ENCODE measurements around the gene SPTLC3. TPM values are rescaled to one million over a fixed set of nuclear protein-coding genes. Genes with fewer than 3 reads are reported as not detected.
"Not testable (repeated sequence)": the region's sequence is repeated elsewhere in the genome, so short reads cannot be mapped to it uniquely, and the experiment has no call there.

SPTLC3 gene
- total RNA-seq, 1 donor from 2014 or later = 0.41 TPM

DNA sequence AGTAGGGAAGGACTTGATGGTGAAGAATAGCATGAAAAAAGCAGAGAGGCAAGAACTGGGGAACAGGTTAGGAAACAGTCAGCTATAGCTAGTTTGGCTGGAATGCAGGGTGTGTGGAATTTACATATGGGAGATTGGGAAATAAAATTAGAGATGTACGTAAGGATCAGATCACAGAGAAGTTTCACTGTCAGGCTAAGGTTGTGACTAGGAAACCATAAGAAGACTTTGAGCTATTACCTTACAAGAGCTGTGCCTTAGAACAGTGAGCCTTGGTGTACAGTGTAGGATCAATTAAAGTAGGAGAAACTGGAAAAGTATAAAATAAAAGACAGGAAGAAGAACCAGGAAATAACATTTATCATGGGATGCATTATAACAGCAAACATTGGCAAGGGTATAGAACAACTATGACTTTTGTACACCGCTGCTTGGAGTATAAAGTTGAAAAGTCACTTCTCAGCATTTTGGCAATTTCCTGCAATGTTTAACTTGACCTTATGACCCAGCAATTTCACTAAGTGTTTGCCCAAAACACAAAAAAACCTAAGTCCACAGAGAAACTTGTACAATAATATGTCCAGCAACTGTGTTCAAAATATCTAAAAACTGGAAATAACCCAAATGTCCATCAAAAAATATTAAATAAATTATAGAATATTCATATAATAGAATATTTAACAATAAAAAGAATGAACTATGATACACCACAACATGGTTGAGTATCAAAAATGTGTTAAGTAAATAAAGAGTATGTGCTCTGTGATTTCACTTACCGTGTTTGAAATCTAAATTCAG is 31.2 kb upstream of the SPTLC3 start:
- Mint-ChIP-seq H3K27me3 (ENCODE audit: unreplicated experiment) (no peaks in the 10 kb centered on the region), H3K36me3 (ENCODE audit: low read depth, unreplicated experiment) (no peaks in the 10 kb centered on the region), H3K4me1 (ENCODE audit: unreplicated experiment) (no peaks in the 10 kb centered on the region), H3K9me3 (ENCODE audit: unreplicated experiment) (no peaks in the 10 kb centered on the region), H3K27ac (ENCODE audit: unreplicated experiment) (no peak overlapping the region), H3K4me3 (ENCODE audit: unreplicated experiment) (no peak overlapping the region)
- no peak for DNase-seq (ENCODE audit: low spot score)
- TF ChIP-seq, protein P1, sequence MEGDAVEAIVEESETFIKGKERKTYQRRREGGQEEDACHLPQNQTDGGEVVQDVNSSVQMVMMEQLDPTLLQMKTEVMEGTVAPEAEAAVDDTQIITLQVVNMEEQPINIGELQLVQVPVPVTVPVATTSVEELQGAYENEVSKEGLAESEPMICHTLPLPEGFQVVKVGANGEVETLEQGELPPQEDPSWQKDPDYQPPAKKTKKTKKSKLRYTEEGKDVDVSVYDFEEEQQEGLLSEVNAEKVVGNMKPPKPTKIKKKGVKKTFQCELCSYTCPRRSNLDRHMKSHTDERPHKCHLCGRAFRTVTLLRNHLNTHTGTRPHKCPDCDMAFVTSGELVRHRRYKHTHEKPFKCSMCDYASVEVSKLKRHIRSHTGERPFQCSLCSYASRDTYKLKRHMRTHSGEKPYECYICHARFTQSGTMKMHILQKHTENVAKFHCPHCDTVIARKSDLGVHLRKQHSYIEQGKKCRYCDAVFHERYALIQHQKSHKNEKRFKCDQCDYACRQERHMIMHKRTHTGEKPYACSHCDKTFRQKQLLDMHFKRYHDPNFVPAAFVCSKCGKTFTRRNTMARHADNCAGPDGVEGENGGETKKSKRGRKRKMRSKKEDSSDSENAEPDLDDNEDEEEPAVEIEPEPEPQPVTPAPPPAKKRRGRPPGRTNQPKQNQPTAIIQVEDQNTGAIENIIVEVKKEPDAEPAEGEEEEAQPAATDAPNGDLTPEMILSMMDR (IDR thresholded peaks at IDR 0.05; ENCODE audit: unreplicated experiment) = no peak

DNA sequence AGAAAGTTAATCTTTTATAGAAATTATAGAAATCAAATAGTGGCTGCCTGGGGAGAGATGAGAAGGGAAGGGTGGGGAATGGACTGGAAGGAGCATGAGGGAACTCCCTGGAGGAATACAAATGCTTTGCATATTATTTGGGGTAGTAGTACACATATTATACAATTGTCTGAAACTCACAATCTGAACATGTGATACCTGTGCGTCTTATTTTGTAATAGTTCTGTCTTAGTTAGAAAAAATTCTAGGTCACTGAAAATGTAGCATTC is 30.7 kb upstream of the SPTLC3 start:
- no peak overlapping the region for H3K4me3 Mint-ChIP-seq (ENCODE audit: unreplicated experiment)
- no peaks in the 10 kb centered on the region for H3K9me3 Mint-ChIP-seq (ENCODE audit: unreplicated experiment)
- no peaks in the 10 kb centered on the region for H3K36me3 Mint-ChIP-seq (ENCODE audit: low read depth, unreplicated experiment)

DNA sequence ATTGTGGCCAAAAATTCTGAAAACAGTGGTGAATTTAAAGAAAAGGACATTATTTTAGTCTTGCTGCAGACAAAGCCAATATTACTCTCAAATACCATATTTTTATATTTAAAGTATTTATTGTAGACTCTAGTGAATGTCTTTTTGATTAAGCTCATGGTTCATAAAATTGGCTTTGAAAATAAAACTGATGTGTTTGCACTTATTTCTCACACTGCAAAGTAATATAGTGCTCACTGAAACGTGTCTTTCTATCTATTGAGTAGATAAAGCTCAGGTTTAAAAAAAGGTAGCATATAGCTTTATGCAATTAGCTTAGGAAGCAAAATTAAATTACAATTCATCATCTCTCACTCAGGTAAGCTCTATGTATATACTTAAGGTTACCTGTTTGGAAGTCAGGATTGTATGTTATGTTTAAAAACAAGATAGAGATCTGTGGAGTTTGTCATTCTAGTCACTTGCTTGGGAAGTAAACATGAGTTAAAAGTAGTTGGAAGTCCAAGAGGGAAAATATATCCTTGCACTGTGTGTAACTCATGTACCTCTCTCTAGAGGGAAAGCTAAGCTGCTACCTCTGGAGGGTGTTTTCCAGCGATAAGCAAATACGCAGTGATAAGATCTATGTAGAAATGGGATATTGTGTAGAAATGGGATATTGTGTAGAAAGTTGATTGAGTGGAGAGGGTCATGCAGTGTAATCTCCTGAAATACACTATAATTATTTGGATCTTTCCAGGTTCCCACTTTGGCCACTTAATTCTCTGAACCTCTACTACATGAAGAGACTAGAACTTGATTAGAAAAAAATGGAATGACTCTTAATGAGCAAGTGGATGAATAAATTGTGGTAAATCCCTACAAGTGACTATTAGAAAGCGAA is 29.9 kb upstream of the SPTLC3 start:
- no peaks in the 10 kb centered on the region for H3K36me3 Mint-ChIP-seq (ENCODE audit: low read depth, unreplicated experiment)
- no peaks in the 10 kb centered on the region for H3K4me1 Mint-ChIP-seq (ENCODE audit: unreplicated experiment)
- H3K27ac Mint-ChIP-seq (ENCODE audit: unreplicated experiment) = no peak overlapping the region
- DNase-seq (ENCODE audit: low spot score) = no peak
- TF ChIP-seq, protein P1 (IDR thresholded peaks at IDR 0.05; ENCODE audit: unreplicated experiment) = no peak
- H3K27me3 Mint-ChIP-seq (ENCODE audit: unreplicated experiment) = no peaks in the 10 kb centered on the region
- no peaks in the 10 kb centered on the region for H3K9me3 Mint-ChIP-seq (ENCODE audit: unreplicated experiment)
- no peak overlapping the region for H3K4me3 Mint-ChIP-seq (ENCODE audit: unreplicated experiment)

More for the DNA sequence above, 30.7 kb upstream of the SPTLC3 start:
- Mint-ChIP-seq H3K4me1 (ENCODE audit: unreplicated experiment) (no peaks in the 10 kb centered on the region), H3K27me3 (ENCODE audit: unreplicated experiment) (no peaks in the 10 kb centered on the region), H3K27ac (ENCODE audit: unreplicated experiment) (no peak overlapping the region)
- no peak for DNase-seq (ENCODE audit: low spot score)
- TF ChIP-seq, protein P1 (IDR thresholded peaks at IDR 0.05; ENCODE audit: unreplicated experiment) = no peak

DNA sequence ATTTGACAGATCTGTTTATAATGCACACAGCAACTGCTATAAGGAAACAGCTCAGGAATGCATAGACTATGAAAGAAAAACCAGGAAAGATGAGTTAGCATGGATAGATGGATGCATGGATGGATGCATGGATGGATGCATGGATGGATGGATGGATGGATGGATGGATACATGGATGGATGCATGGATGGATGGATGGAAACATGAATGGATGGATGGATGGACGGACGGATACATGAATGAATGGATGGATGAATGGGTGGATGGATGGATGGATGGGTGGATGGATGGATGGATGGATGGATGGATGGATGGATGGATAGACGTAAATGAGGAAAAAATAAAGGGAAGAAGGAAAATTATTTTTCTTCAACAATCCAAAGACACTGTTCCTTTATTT is 29.1 kb upstream of the SPTLC3 start:
- H3K9me3 Mint-ChIP-seq (ENCODE audit: unreplicated experiment); H3K27me3 Mint-ChIP-seq (ENCODE audit: unreplicated experiment); H3K4me3 Mint-ChIP-seq (ENCODE audit: unreplicated experiment); H3K4me1 Mint-ChIP-seq (ENCODE audit: unreplicated experiment); DNase-seq (ENCODE audit: low spot score); H3K27ac Mint-ChIP-seq (ENCODE audit: unreplicated experiment); H3K36me3 Mint-ChIP-seq (ENCODE audit: low read depth, unreplicated experiment): not testable (repeated sequence)

DNA sequence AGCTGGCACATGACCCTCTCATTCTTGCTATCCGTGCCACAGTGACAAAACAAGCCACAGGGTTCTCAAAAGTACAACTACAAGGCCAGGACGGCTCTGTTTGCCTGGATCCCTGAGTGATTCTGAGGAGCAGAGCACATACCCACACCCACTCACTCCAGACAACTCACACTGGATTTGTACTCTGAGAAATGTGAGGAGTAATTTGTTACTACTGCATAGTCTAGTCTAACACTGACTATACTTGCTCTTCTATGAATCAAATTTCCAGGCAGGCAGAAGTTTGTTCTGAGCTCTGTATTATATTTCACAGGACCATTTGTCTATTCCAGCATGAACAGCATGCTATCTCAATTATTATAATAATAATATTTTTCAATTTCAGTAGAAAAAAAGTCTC is 26.7 kb upstream of the SPTLC3 start:
- H3K36me3 Mint-ChIP-seq (ENCODE audit: low read depth, unreplicated experiment) = no peaks in the 10 kb centered on the region
- no peaks in the 10 kb centered on the region for H3K4me1 Mint-ChIP-seq (ENCODE audit: unreplicated experiment)
- H3K4me3 Mint-ChIP-seq (ENCODE audit: unreplicated experiment) = no peak overlapping the region
- no peaks in the 10 kb centered on the region for H3K9me3 Mint-ChIP-seq (ENCODE audit: unreplicated experiment)
- TF ChIP-seq, protein P1 (IDR thresholded peaks at IDR 0.05; ENCODE audit: unreplicated experiment) = no peak
- H3K27ac Mint-ChIP-seq (ENCODE audit: unreplicated experiment) = no peak overlapping the region
- DNase-seq (ENCODE audit: low spot score) = no peak
- H3K27me3 Mint-ChIP-seq (ENCODE audit: unreplicated experiment) = no peaks in the 10 kb centered on the region
